Muscle layer of colon (tissue), 2 donors: Measurements from ENCODE around the gene PTPRD.

Source experiments
- H3K27ac ChIP-seq: one replicate; pipeline ENCODE4 v1.7.0; 2013; ENCODE audit warnings: low read depth, mild to moderate bottlenecking, low read length, moderate library complexity
- H3K27me3 ChIP-seq, 2 donors: one replicate each; pipeline ENCODE4 v1.7.0; 2013; ENCODE audit warnings: low read length in 2 of 2, mild to moderate bottlenecking in 2 of 2; ENCODE audit not compliant: insufficient read depth in 2 of 2, control insufficient read depth in 1 of 2
- H3K36me3 ChIP-seq: one replicate; pipeline ENCODE4 v1.7.0; 2013; ENCODE audit warnings: mild to moderate bottlenecking, low read length; ENCODE audit not compliant: insufficient read depth
- H3K4me1 ChIP-seq: one replicate; pipeline ENCODE4 v1.7.0; 2013; ENCODE audit warnings: mild to moderate bottlenecking, low read length; ENCODE audit not compliant: insufficient read depth
- H3K4me3 ChIP-seq, 2 donors: one replicate each; pipeline ENCODE4 v1.7.0; 2013; ENCODE audit warnings: low read length in 2 of 2, low read depth in 1 of 2, mild to moderate bottlenecking in 1 of 2, moderate library complexity in 1 of 2
- H3K9ac ChIP-seq: one replicate; pipeline ENCODE4 v1.7.0; 2013; ENCODE audit warnings: low read length
- H3K9me3 ChIP-seq: one replicate; pipeline ENCODE4 v1.7.0; 2013; ENCODE audit warnings: mild to moderate bottlenecking, low read length
- donor health status: abdominal sarcoma.
- donor health status: Adenocarcinoma of cecum.

The PTPRD gene

GRCh38 chr9:8778356-8778755 is 1834.4 kb downstream of the PTPRD start:
- H3K27me3 ChIP-seq = no peaks in the 10 kb centered on the region
- no peaks in the 10 kb centered on the region for H3K4me1 ChIP-seq
- H3K9ac ChIP-seq = no peak overlapping the region
- no peak overlapping the region for H3K27ac ChIP-seq
- H3K4me3 ChIP-seq = no peak overlapping the region
- H3K36me3 ChIP-seq = no peaks in the 10 kb centered on the region
- H3K9me3 ChIP-seq = no peaks in the 10 kb centered on the region

DNA sequence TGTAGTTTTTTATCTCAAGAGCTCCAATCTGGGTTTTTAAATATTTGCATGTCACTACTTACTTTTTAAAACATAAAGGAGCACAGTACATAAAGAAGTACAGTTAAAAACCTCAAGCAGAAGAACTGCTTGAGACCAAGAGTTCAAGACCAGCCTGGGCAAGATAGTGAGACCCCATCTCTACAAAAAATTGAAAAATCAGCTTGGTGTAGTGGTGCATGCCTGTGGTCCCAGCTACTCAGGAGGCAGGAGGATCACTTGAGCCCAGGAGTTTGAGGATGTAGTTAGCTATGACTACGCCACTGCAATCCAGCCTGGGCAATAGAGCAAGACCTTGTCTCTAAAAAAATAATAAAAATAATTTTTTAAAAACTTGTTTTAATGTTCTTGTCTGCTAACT is 1840.5 kb downstream of the PTPRD start:
- H3K4me1 ChIP-seq = no peaks in the 10 kb centered on the region
- no peak overlapping the region for H3K4me3 ChIP-seq
- H3K9ac ChIP-seq = no peak overlapping the region
- H3K9me3 ChIP-seq = no peaks in the 10 kb centered on the region
- H3K27me3 ChIP-seq = no peaks in the 10 kb centered on the region
- no peaks in the 10 kb centered on the region for H3K36me3 ChIP-seq
- no peak overlapping the region for H3K27ac ChIP-seq

- no peaks in the 10 kb centered on the region for H3K9me3 ChIP-seq
- no peaks in the 10 kb centered on the region for H3K36me3 ChIP-seq
- no peak overlapping the region for H3K4me3 ChIP-seq
- H3K27me3 ChIP-seq = no peaks in the 10 kb centered on the region
- H3K27ac ChIP-seq = no peak overlapping the region
- H3K4me1 ChIP-seq = no peaks in the 10 kb centered on the region
- H3K9ac ChIP-seq = no peak overlapping the region
Observed at GRCh38 chr9:8769153-8769552, 1843.6 kb downstream of the PTPRD start.

GRCh38 chr9:8766096-8766495 is 1846.7 kb downstream of the PTPRD start:
- H3K27me3 ChIP-seq = no peaks in the 10 kb centered on the region
- no peaks in the 10 kb centered on the region for H3K36me3 ChIP-seq
- H3K9ac ChIP-seq = no peak overlapping the region
- no peak overlapping the region for H3K27ac ChIP-seq
- no peaks in the 10 kb centered on the region for H3K9me3 ChIP-seq
- no peak overlapping the region for H3K4me3 ChIP-seq
- no peaks in the 10 kb centered on the region for H3K4me1 ChIP-seq

DNA sequence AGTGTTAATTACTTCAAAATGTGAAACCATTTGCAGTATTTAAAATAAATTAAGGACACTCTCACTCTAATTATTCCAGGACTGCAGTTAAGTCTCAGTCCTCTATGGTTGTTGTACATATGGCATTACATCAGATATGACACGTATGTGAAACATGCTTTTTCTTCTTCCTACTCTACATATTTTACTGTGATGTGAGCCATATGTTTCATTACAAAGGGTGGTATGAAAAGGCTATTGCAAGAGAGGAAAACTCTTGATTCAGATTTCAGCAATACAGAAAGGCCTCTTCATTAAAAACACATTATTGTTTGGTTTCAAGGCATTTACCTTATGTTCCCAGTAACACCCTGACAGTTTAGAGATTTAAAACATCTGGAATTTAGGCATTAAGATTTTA is 1848.8 kb downstream of the PTPRD start:
- Histone ChIP-seq H3K27ac (no peak overlapping the region), H3K36me3 (no peaks in the 10 kb centered on the region), H3K9ac (no peak overlapping the region), H3K27me3 (no peaks in the 10 kb centered on the region), H3K4me1 (no peaks in the 10 kb centered on the region), H3K9me3 (no peaks in the 10 kb centered on the region), H3K4me3 (no peak overlapping the region)

DNA sequence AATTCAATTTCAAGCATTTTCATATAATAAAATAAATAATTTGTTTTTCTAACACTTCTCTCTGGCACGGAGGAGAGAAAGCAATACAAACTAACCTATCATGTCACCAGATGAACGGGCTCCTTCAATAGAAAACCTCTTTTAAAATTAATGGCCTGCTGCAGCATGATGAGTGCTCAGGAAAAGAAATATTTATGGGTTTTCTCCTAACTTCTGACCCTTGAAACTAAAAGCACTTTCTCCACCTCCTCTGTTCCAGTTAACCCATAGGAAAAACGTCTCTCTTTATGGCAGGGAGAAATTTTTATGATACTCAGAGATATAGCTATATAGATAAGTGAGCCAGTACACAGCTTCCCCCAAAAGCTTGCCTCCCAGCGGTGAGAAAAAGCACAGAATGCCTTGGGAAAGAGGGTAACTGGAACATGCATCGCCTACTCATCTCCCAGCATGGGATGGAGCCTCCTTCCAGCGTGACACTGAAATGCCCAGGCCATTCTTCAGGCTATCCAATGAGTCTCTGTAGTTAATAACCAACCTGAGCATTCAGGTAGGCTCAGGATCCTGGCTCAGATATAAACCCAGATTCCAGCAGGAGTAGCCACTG is 1850.2 kb downstream of the PTPRD start:
- Histone ChIP-seq H3K4me3 (no peak overlapping the region), H3K27ac (no peak overlapping the region), H3K9ac (no peak overlapping the region), H3K4me1 (no peaks in the 10 kb centered on the region), H3K27me3 (no peaks in the 10 kb centered on the region), H3K9me3 (no peaks in the 10 kb centered on the region), H3K36me3 (no peaks in the 10 kb centered on the region)

DNA sequence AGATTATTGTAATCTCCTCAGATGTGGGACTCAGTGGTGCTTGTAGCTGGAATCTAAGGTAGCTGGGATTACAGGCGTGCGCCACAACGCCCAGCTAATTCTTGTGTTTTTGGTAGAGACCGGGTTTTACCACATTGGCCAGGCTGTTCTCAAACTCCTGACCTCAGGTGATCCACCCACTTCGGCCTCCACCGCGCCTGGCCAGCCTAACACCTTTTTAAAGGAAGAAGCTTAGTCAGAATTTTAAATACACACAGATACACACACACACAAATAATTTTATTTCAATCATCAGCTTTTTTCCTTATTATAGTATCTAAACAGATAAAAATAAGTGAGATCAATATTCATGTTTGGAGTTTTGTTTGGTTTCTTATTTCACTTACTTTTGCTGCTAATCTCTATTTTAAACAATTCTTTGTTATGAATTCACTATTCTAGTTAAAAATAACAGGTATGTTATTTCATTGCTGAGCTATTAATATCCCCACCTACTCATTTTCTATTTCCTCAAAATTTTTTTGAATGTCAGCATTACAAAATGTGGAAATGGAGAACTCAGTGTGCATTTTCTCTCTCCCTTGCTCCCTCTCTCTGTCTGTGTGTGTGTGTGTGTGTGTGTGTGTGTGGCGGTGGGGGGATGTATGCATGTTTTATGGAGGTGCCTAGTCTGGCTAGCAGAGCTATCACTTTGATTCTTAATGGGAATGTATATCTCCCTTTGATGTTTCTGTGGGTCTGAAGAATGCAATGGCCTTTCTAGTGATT is 1852.6 kb downstream of the PTPRD start:
- Histone ChIP-seq H3K27ac (no peak overlapping the region), H3K9ac (no peak overlapping the region), H3K4me1 (no peaks in the 10 kb centered on the region), H3K27me3 (no peaks in the 10 kb centered on the region), H3K9me3 (no peaks in the 10 kb centered on the region), H3K4me3 (no peak overlapping the region), H3K36me3 (no peaks in the 10 kb centered on the region)

DNA sequence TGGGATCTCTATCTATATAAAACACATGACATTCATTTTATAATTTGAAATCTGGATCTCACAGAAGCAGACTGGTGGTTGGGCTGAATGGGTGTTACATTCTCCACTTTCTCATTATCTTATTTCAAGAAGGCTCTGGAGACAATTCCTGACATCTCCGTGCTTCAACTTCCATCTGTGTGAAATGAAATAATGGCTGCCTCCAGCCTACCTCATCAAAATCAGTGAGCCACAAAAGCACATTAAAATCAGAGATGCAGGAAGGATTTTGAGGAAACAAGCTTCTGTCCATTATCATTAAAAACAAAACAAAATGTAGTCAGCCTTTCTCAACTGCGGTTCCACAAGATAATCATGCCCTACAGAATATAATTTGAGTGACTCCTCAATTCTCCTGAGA is 1854.9 kb downstream of the PTPRD start:
- no peak overlapping the region for H3K4me3 ChIP-seq
- H3K4me1 ChIP-seq = no peaks in the 10 kb centered on the region

GRCh38 chr9:8754751-8755150 is 1858.1 kb downstream of the PTPRD start:
- Histone ChIP-seq H3K27ac (no peak overlapping the region), H3K27me3 (no peaks in the 10 kb centered on the region), H3K9ac (no peak overlapping the region), H3K9me3 (no peaks in the 10 kb centered on the region), H3K4me1 (peaks cover 4% of the 10 kb centered on the region), H3K36me3 (no peaks in the 10 kb centered on the region), H3K4me3 (no peak overlapping the region)

More for the DNA sequence above, 1854.9 kb downstream of the PTPRD start:
- no peaks in the 10 kb centered on the region for H3K9me3 ChIP-seq
- H3K27ac ChIP-seq = no peak overlapping the region
- no peaks in the 10 kb centered on the region for H3K27me3 ChIP-seq
- H3K9ac ChIP-seq = no peak overlapping the region
- H3K36me3 ChIP-seq = no peaks in the 10 kb centered on the region

DNA sequence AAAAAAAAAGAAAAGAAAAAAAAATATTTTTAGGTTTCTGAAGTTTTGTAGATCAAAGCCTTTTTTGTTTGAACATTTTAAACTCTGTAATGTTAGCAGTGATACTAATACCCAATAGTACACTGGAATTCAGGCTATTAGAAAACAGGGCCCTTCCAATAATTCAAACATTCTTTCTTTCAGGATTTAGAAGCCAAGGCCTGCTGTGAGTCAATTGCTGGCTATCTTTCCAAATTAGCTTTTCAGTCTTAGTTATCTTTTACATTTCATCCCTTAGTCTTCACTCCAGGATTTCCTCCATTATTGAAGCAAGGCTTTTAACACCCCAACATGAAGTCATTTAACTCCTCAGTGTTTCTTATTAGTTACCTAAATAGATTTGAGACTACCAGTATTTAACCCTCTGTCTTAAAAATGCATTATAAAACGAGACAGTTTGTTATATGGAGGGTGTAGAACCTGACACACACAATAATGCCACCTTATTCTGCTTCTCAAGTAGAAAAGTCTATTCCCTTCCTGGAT is 1861.3 kb downstream of the PTPRD start:
- H3K9me3 ChIP-seq = no peaks in the 10 kb centered on the region
- no peaks in the 10 kb centered on the region for H3K27me3 ChIP-seq
- no peak overlapping the region for H3K27ac ChIP-seq
- H3K9ac ChIP-seq = no peak overlapping the region
- H3K4me3 ChIP-seq = no peak overlapping the region
- peaks cover 4% of the 10 kb centered on the region for H3K4me1 ChIP-seq
- no peaks in the 10 kb centered on the region for H3K36me3 ChIP-seq

- Histone ChIP-seq H3K9ac (no peak overlapping the region), H3K4me3 (no peak overlapping the region), H3K4me1 (peaks cover 4% of the 10 kb centered on the region)
Observed at GRCh38 chr9:8750639-8751051, 1862.2 kb downstream of the PTPRD start.

GRCh38 chr9:8745347-8745746 is 1867.5 kb downstream of the PTPRD start:
- H3K36me3 ChIP-seq = no peaks in the 10 kb centered on the region
- no peak overlapping the region for H3K27ac ChIP-seq
- H3K4me1 ChIP-seq = no peaks in the 10 kb centered on the region
- no peak overlapping the region for H3K9ac ChIP-seq
- no peaks in the 10 kb centered on the region for H3K9me3 ChIP-seq
- H3K4me3 ChIP-seq = no peak overlapping the region
- H3K27me3 ChIP-seq = no peaks in the 10 kb centered on the region

More at GRCh38 chr9:8750639-8751051, 1862.2 kb downstream of the PTPRD start:
- Histone ChIP-seq H3K9me3 (no peaks in the 10 kb centered on the region), H3K36me3 (no peaks in the 10 kb centered on the region), H3K27me3 (no peaks in the 10 kb centered on the region), H3K27ac (no peak overlapping the region)
